Neural progenitor cell (in vitro differentiated cells): ENCODE results near the gene LRRC27. TPM values are rescaled to one million over a fixed set of nuclear protein-coding genes. Genes with fewer than 3 reads are reported as not detected.
A peak's percentile ranks its signal among the peaks of the same experiment; 100 is the strongest.

ENCODE experiments used
- DNase-seq: peaks from one replicate; pipeline ENCODE4 v3.0.0-alpha.2; 2016; ENCODE audit warnings: low spot score
- H2AFZ ChIP-seq: fragments of 200-600 bp; sonication (generic); replicated peaks from 2 replicates; pipeline ENCODE4 v1.6.1; 2016; ENCODE audit warnings: antibody characterized with exemption
- H3F3A ChIP-seq: fragments of 200-600 bp; sonication (generic); 2 replicates; pipeline ENCODE4 v1.6.1; 2016; ENCODE audit warnings: antibody characterized with exemption, low read depth
- H3K27ac ChIP-seq: fragments of 200-600 bp; sonication (generic); 2 replicates; pipeline ENCODE4 v1.5.1; 2016; ENCODE audit warnings: mild to moderate bottlenecking
- H3K27me3 ChIP-seq: fragments of 200-600 bp; sonication (generic); 2 replicates; pipeline ENCODE4 v1.6.1; 2016; ENCODE audit warnings: mild to moderate bottlenecking, moderate library complexity
- H3K36me3 ChIP-seq: fragments of 200-600 bp; sonication (generic); 2 replicates; pipeline ENCODE4 v1.5.1; 2016
- H3K4me1 ChIP-seq: fragments of 200-600 bp; sonication (generic); 2 replicates; pipeline ENCODE4 v1.6.1; 2016; ENCODE audit warnings: mixed run types
- H3K4me2 ChIP-seq: fragments of 200-600 bp; sonication (generic); 2 replicates; pipeline ENCODE4 v1.6.1; 2016
- H3K4me3 ChIP-seq: fragments of 200-600 bp; sonication (generic); 2 replicates; pipeline ENCODE4 v1.5.1; 2016
- H3K79me2 ChIP-seq: fragments of 200-600 bp; sonication (generic); 2 replicates; pipeline ENCODE4 v1.6.1; 2016; ENCODE audit warnings: low read depth
- H3K9ac ChIP-seq: fragments of 200-600 bp; sonication (generic); 2 replicates; pipeline ENCODE4 v1.6.1; 2016
- H3K9me3 ChIP-seq: fragments of 200-600 bp; sonication (generic); 2 replicates; pipeline ENCODE4 v1.5.1; 2016; ENCODE audit warnings: low read depth
- H4K20me1 ChIP-seq: fragments of 200-600 bp; sonication (generic); 2 replicates; pipeline ENCODE4 v1.6.1; 2016; ENCODE audit warnings: low read depth
- H3K27ac Mint-ChIP-seq: 3 replicates; pipeline ENCODE4 v1.8.0; 2021; ENCODE audit warnings: mixed read lengths
- H3K27me3 Mint-ChIP-seq: 2 replicates; pipeline ENCODE4 v1.8.0; 2022; ENCODE audit warnings: low read depth, mild to moderate bottlenecking, inconsistent platforms, moderate library complexity, mixed read lengths; ENCODE audit not compliant: insufficient read depth
- H3K36me3 Mint-ChIP-seq: 3 replicates; pipeline ENCODE4 v1.8.0; 2021; ENCODE audit warnings: mixed read lengths
- H3K4me1 Mint-ChIP-seq: 3 replicates; pipeline ENCODE4 v1.8.0; 2021; ENCODE audit warnings: mixed read lengths
- H3K4me3 Mint-ChIP-seq: 3 replicates; pipeline ENCODE4 v1.8.0; 2021; ENCODE audit warnings: mild to moderate bottlenecking, moderate library complexity, mixed read lengths
- H3K9me3 Mint-ChIP-seq: 3 replicates; pipeline ENCODE4 v1.8.0; 2020; ENCODE audit warnings: mixed read lengths
- CTCF ChIP-seq: fragments of 200-600 bp; sonication (generic); IDR thresholded peaks from 2 replicates; pipeline ENCODE4 v1.5.1; 2017; ENCODE audit warnings: antibody characterized with exemption, mild to moderate bottlenecking
- EZH2 ChIP-seq: fragments of 200-600 bp; sonication (generic); IDR thresholded peaks from 2 replicates; pipeline ENCODE4 v1.6.1; 2017; ENCODE audit warnings: antibody characterized with exemption, mild to moderate bottlenecking, moderate library complexity
- EZH2phosphoT487 ChIP-seq: fragments of 200-600 bp; sonication (generic); IDR thresholded peaks from 2 replicates; pipeline ENCODE4 v1.6.1; 2017; ENCODE audit warnings: antibody characterized with exemption
- total RNA-seq: library from RNA; depleted of rRNA; stranded (reverse); fragments of >200 nt; gene quantifications from 2 replicates; pipeline ENCODE4 v1.2.3, GENCODE V29; 2015; ENCODE audit warnings: low replicate concordance

The LRRC27 gene
- total RNA-seq, 1 donor from 2014 or later: 16.9 TPM

DNA sequence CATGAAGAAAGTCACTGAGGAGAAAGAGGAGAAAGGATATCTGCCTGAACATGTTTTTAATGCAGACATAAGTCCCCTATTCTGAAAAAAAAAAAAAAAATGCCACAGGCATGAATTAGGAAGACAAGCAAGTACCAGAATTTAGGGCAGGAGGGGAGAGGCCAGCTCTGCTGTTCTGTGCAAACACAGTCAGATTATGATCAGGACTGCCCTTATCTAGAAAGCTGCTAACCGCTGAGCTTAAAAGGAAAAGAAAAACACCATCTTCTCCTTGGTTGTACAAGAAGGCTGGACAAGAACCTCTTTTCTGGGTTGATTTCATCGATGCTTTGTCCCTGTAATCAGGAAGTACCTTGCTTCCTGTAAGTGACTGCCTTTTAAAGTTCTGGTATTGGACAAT, 49.7 kb downstream of the LRRC27 start:
- no peak overlapping the region for H3K9ac ChIP-seq
- H3F3A ChIP-seq: no peaks in the 10 kb centered on the region
- no peaks in the 10 kb centered on the region for H3K27me3 ChIP-seq
- H3K36me3 ChIP-seq: no peaks in the 10 kb centered on the region
- H3K4me2 ChIP-seq: no peak overlapping the region
- H2AFZ ChIP-seq: no peak overlapping the region
- no peak for DNase-seq
- Mint-ChIP-seq H3K27me3 (peaks cover 7% of the 10 kb centered on the region), H3K4me1 (peaks cover 6% of the 10 kb centered on the region), H3K9me3 (no peaks in the 10 kb centered on the region), H3K4me3 (no peak overlapping the region), H3K36me3 (peaks cover 2% of the 10 kb centered on the region), H3K27ac (no peak overlapping the region)
- no peaks in the 10 kb centered on the region for H3K79me2 ChIP-seq
- no peaks in the 10 kb centered on the region for H3K9me3 ChIP-seq
- H3K4me3 ChIP-seq: no peak overlapping the region
- no peak overlapping the region for H3K27ac ChIP-seq
- no peaks in the 10 kb centered on the region for H4K20me1 ChIP-seq
- no peaks in the 10 kb centered on the region for H3K4me1 ChIP-seq
- TF ChIP-seq CTCF: no peak
- no peak for TF ChIP-seq EZH2phosphoT487
- no peak for TF ChIP-seq EZH2

- DNase-seq: no peak
- no peak overlapping the region for H3K27ac Mint-ChIP-seq
- H3K79me2 ChIP-seq: no peaks in the 10 kb centered on the region
- H3K27me3 Mint-ChIP-seq: peaks cover 10% of the 10 kb centered on the region
- no peaks in the 10 kb centered on the region for H3K4me1 ChIP-seq
- H3K4me1 Mint-ChIP-seq: peaks cover 6% of the 10 kb centered on the region
- H3K9me3 Mint-ChIP-seq: no peaks in the 10 kb centered on the region
- no peak overlapping the region for H3K27ac ChIP-seq
- no peaks in the 10 kb centered on the region for H3F3A ChIP-seq
- H3K4me2 ChIP-seq: no peak overlapping the region
- no peak overlapping the region for H2AFZ ChIP-seq
- H3K4me3 ChIP-seq: no peak overlapping the region
- TF ChIP-seq EZH2 (no peak), EZH2phosphoT487 (no peak), CTCF (no peak)
- H4K20me1 ChIP-seq: no peaks in the 10 kb centered on the region
- H3K27me3 ChIP-seq: no peaks in the 10 kb centered on the region
- H3K36me3 Mint-ChIP-seq: peaks cover 2% of the 10 kb centered on the region
- no peaks in the 10 kb centered on the region for H3K36me3 ChIP-seq
- H3K4me3 Mint-ChIP-seq: no peak overlapping the region
- H3K9me3 ChIP-seq: no peaks in the 10 kb centered on the region
- no peak overlapping the region for H3K9ac ChIP-seq
These were observed 50.4 kb downstream of the LRRC27 start for GRCh38 chr10:132382231-132382922.

DNA sequence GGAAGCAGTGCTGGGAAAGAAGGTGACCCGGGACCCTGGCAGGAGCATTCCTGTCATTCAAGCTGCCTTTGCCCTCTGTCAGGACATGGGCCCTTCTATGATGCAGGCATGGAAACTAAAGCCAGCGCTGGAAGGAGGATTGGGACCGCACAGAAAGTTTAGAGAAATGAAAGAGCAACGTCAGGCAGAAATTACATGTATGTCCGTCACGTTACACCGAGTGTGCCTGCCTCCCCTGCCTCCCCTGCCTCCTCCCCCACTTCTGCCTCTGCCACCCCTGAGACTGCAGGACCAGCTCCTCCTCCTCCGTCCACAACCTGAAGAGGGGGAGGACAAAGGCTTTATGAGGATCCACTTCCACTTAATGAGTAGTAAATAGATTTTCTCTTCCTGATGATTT, 51.1 kb downstream of the LRRC27 start:
- no peak for TF ChIP-seq EZH2phosphoT487
- no peak for TF ChIP-seq EZH2
- TF ChIP-seq CTCF: no peak
- no peaks in the 10 kb centered on the region for H3K9me3 ChIP-seq
- no peak overlapping the region for H2AFZ ChIP-seq
- H3K36me3 Mint-ChIP-seq: peaks cover 2% of the 10 kb centered on the region
- H3K36me3 ChIP-seq: no peaks in the 10 kb centered on the region
- H3K27me3 ChIP-seq: no peaks in the 10 kb centered on the region
- H3K4me3 ChIP-seq: no peak overlapping the region
- peaks cover 11% of the 10 kb centered on the region for H3K27me3 Mint-ChIP-seq
- no peak overlapping the region for H3K4me2 ChIP-seq
- no peaks in the 10 kb centered on the region for H3K4me1 ChIP-seq
- H3K79me2 ChIP-seq: no peaks in the 10 kb centered on the region
- no peaks in the 10 kb centered on the region for H4K20me1 ChIP-seq
- peak overlapping the region; percentile 53 for H3K27ac Mint-ChIP-seq
- no peak overlapping the region for H3K4me3 Mint-ChIP-seq
- H3F3A ChIP-seq: peaks cover 4% of the 10 kb centered on the region
- H3K27ac ChIP-seq: no peak overlapping the region
- no peaks in the 10 kb centered on the region for H3K9me3 Mint-ChIP-seq
- H3K9ac ChIP-seq: no peak overlapping the region
- DNase-seq: no peak
- peaks cover 9% of the 10 kb centered on the region for H3K4me1 Mint-ChIP-seq
